WTC11 (cell line): Measurements from ENCODE around the gene CYP2U1.

Experiments
- ATF2 ChIP-seq: sonication (generic); formaldehyde crosslinking; IDR thresholded peaks from 2 replicates; pipeline ENCODE4 v1.8.1; 2022; ENCODE audit warnings: low read depth, missing genetic modification reagents, borderline replicate concordance
- CTCF ChIP-seq: fragments of 200-600 bp; IDR thresholded peaks from 2 replicates; pipeline ENCODE4 v1.8.0; 2022; ENCODE audit warnings: antibody characterized with exemption
- JUN ChIP-seq: sonication (generic); formaldehyde crosslinking; IDR thresholded peaks from 2 replicates; pipeline ENCODE4 v1.8.0; 2023; ENCODE audit warnings: mild to moderate bottlenecking, missing genetic modification reagents
- NR3C1 ChIP-seq: sonication (generic); formaldehyde crosslinking; conservative IDR thresholded peaks from 2 replicates; pipeline ENCODE4 v1.8.1; 2023; ENCODE audit warnings: low read depth, mild to moderate bottlenecking, missing genetic modification reagents
- TP53 ChIP-seq: sonication (generic); formaldehyde crosslinking; IDR thresholded peaks from 2 replicates; pipeline ENCODE4 v1.8.1; 2023; ENCODE audit warnings: mild to moderate bottlenecking, missing genetic modification reagents
- ZNF281 ChIP-seq: sonication (generic); formaldehyde crosslinking; IDR thresholded peaks from 2 replicates; pipeline ENCODE4 v1.8.0; 2023; ENCODE audit warnings: mild to moderate bottlenecking, missing genetic modification reagents
- ZNF512 ChIP-seq: sonication (generic); formaldehyde crosslinking; IDR thresholded peaks from 2 replicates; pipeline ENCODE4 v1.8.1; 2022; ENCODE audit warnings: missing genetic modification reagents, borderline replicate concordance

- no peak for TF ChIP-seq NR3C1 (CRISPR knock-in tag)
- TF ChIP-seq CTCF: no peak
- no peak for TF ChIP-seq TP53 (CRISPR knock-in tag)
- no peak for TF ChIP-seq ATF2
- no peak for TF ChIP-seq ZNF281 (CRISPR knock-in tag)
- no peak for TF ChIP-seq ZNF512 (CRISPR knock-in tag)
- TF ChIP-seq JUN (CRISPR knock-in tag): no peak
Measured at GRCh38 chr4:107997794-107998193, 66.4 kb downstream of the CYP2U1 start.
